Activated CD4-positive, alpha-beta T cell treated with anti-CD3 and anti-CD28 coated beads for 36 hours (primary cell): Measurements from ENCODE around the gene SIK3. TPM values are rescaled to one million over a fixed set of nuclear protein-coding genes. Genes with fewer than 3 reads are reported as not detected.
A peak's percentile ranks its signal among the peaks of the same experiment; 100 is the strongest.

Experiments used
- ATAC-seq: fragments of 200-7000 bp; cut with Tn5 transposase; one replicate; pipeline ENCODE4 v1.10.0; 2021; ENCODE audit warnings: mild to moderate bottlenecking, moderate library complexity
- CTCF ChIA-PET: fragments of 350-600 bp; sonication (Branson Sonifier 250); formaldehyde crosslinking; loops from one replicate; lab custom pipeline; 2021; ENCODE audit warnings: antibody characterized with exemption; lab: Charles Lee
- POLR2A ChIA-PET: fragments of 350-600 bp; sonication (Branson Sonifier 250); formaldehyde crosslinking; loops from one replicate; lab custom pipeline; 2021; ENCODE audit warnings: antibody characterized with exemption, inconsistent platforms; lab: Charles Lee
- DNase-seq: peaks from one replicate; pipeline ENCODE4 v3.0.0-alpha.2; 2020
- H3K27ac Mint-ChIP-seq: one replicate; pipeline ENCODE4 v1.8.0; 2021; ENCODE audit warnings: mixed read lengths
- H3K27me3 Mint-ChIP-seq: one replicate; pipeline ENCODE4 v1.8.0; 2021; ENCODE audit warnings: mixed read lengths
- H3K36me3 Mint-ChIP-seq: one replicate; pipeline ENCODE4 v1.8.0; 2021; ENCODE audit warnings: low read depth, mixed read lengths
- H3K4me1 Mint-ChIP-seq: one replicate; pipeline ENCODE4 v1.8.0; 2021; ENCODE audit warnings: mixed read lengths
- H3K4me3 Mint-ChIP-seq: one replicate; pipeline ENCODE4 v1.8.0; 2021; ENCODE audit warnings: mild to moderate bottlenecking, moderate library complexity, mixed read lengths
- H3K9me3 Mint-ChIP-seq: one replicate; pipeline ENCODE4 v1.8.0; 2021; ENCODE audit warnings: low read depth, mixed read lengths
- intact Hi-C, 2 experiments: fragments of 100-400 bp; cut with DNase I in 1 of 2; cut with micrococcal nuclease in 1 of 2; formaldehyde crosslinking; loops; one replicate each; pipeline versions ENCODE4 v1.14.2 to v1.15.1; 2022 to 2024; cut with DNase I, micrococcal nuclease
- total RNA-seq, 2 experiments: library from RNA; stranded (reverse); gene quantifications; one replicate each; pipeline ENCODE4 v1.2.3, GENCODE V29; 2021

The SIK3 gene
- total RNA-seq, 2 experiments from 2014 or later = 23.6 to 25.3 TPM

DNA sequence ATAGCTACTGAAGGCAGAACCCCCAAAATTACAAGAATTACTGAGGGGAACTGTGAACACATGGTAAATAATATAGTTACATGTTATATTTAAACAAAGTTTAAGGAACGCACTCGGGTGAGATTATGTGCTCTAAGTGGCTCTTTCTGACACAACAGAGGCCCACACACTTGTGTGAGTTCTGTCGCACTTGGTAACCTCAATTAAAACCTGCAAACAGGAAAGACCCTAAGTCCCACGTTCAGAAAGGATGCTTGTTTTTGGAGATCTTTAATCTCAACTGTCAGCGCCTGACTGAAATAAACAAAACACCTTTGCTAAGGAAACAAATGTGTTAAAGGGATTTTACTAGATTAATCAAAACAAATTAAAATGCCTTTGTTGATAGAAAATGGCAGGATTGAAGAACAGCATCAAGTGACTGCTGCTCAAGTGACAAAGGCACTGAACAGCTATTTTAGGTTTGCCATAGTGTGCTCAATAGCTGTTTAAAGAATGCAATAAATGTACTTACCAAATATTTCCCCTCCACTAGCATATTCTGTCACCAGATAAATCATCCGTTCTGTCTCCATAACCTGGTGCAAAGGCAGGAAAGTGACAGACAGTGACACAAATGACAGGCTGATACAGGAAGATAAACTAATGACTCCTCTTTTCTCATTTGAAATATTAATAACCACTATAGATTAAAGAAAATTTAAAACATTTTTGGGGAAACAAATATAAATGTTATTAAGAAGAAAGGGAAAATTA, 144.5 kb downstream of the SIK3 start:
- no peak for DNase-seq
- Mint-ChIP-seq H3K9me3 (no peaks in the 10 kb centered on the region), H3K4me3 (no peak overlapping the region), H3K27me3 (no peaks in the 10 kb centered on the region), H3K27ac (no peak overlapping the region), H3K36me3 (peaks cover 32% of the 10 kb centered on the region), H3K4me1 (peaks cover 41% of the 10 kb centered on the region)
- ChIA-PET POLR2A (interaction anchor here (0.7 kb wide), 2 partner anchors 42 to 97 kb away, joined by 3 read pairs; no protein-coding TSS in a partner anchor), CTCF (no interaction called here)
- ATAC-seq = peak; percentile 33
- intact Hi-C loops = loop anchor here in 1 of 2 experiments (2.0 kb wide), 1 partner anchor 79 kb away; no protein-coding TSS in a partner anchor

DNA sequence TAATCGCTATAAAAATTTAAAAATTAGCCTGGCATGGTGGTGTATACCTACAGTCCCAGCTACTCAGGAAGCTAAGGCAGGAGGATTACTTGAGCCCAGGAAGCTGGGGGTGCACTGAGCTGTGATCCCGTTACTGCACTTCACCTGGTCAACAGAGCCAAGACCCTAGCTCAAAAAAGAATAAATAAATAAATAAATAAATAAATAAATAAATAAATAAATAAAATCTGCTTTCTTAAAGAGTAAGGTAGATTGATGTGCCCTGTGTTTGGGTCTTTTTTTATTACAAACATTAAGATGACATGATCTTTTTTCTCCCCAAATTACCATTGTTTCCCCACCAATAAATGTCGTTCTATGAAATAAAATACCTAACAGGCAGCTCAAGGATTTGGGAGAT, 146.5 kb downstream of the SIK3 start:
- Mint-ChIP-seq H3K36me3 (peaks cover 35% of the 10 kb centered on the region), H3K27me3 (no peaks in the 10 kb centered on the region), H3K27ac (no peak overlapping the region), H3K4me3 (no peak overlapping the region), H3K4me1 (peaks cover 34% of the 10 kb centered on the region), H3K9me3 (no peaks in the 10 kb centered on the region)
- ATAC-seq = no peak
- no peak for DNase-seq
- POLR2A ChIA-PET = no interaction called here
- CTCF ChIA-PET = no interaction called here
- intact Hi-C loops = no loop called here

DNA sequence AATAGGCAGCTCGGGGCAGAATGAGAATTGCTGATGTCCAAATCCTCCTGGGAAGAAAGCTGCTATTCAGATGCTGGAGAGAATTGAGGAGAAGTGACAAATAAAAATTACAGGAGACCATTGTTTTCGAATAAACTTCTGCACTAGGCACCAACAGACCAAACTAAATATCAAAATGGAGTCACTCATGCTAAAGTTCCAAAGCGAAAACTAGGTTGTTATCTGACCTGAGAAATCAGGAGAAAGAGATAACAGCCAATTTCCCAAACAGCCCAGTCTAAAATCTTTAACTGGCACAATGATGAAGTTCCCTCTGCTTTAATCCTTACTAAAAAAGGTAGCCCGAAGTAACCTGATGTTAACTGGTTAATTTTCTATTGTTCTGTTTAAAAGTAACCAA, 148.0 kb downstream of the SIK3 start:
- H3K4me1 Mint-ChIP-seq = peaks cover 27% of the 10 kb centered on the region
- ChIA-PET POLR2A (no interaction called here), CTCF (interaction anchor here (0.7 to 3.1 kb wide), 6 partner anchors 8 to 153 kb away, joined by 3 to 12 read pairs (median 4); no protein-coding TSS in a partner anchor)

DNA sequence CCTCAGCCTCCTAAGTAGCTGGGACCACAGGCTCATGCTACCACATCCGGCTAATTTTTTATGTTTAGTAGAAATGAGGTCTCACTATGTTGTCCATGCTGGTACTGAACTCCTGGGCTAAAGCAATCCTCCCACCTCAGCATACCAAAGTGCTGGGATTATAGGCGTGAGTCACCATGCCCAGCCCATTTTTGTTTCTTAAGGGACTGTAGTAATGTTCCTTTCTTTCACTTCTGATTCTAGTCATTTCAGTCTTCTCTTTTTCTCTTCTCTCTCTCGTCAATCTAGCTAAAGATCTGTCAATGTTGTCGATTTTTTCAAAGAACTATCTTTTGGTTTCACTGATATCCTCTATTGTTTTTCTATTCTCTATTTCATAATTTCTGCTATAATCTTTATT, 149.8 kb downstream of the SIK3 start:
- Mint-ChIP-seq H3K27ac (no peak overlapping the region), H3K27me3 (no peaks in the 10 kb centered on the region), H3K4me3 (no peak overlapping the region), H3K36me3 (peaks cover 35% of the 10 kb centered on the region), H3K4me1 (peaks cover 24% of the 10 kb centered on the region), H3K9me3 (no peaks in the 10 kb centered on the region)
- ChIA-PET CTCF (interaction anchor here (0.7 to 3.1 kb wide), 6 partner anchors 12 to 68 kb away, joined by 3 to 12 read pairs (median 4); no protein-coding TSS in a partner anchor), POLR2A (interaction anchor here (0.7 to 0.9 kb wide), 2 partner anchors 14 to 22 kb away, joined by 3 read pairs; no protein-coding TSS in a partner anchor)
- ATAC-seq (peak; percentile 90), DNase-seq (peak; percentile 61)
- intact Hi-C loops = loop anchor here (1.0 to 2.0 kb wide), 3 partner anchors 38 to 115 kb away; no protein-coding TSS in a partner anchor

More for the DNA sequence above, 148.0 kb downstream of the SIK3 start:
- intact Hi-C loops = no loop called here
- ATAC-seq (no peak), DNase-seq (no peak)
- Mint-ChIP-seq H3K9me3 (no peaks in the 10 kb centered on the region), H3K27me3 (no peaks in the 10 kb centered on the region), H3K4me3 (no peak overlapping the region), H3K36me3 (peaks cover 35% of the 10 kb centered on the region), H3K27ac (no peak overlapping the region)

DNA sequence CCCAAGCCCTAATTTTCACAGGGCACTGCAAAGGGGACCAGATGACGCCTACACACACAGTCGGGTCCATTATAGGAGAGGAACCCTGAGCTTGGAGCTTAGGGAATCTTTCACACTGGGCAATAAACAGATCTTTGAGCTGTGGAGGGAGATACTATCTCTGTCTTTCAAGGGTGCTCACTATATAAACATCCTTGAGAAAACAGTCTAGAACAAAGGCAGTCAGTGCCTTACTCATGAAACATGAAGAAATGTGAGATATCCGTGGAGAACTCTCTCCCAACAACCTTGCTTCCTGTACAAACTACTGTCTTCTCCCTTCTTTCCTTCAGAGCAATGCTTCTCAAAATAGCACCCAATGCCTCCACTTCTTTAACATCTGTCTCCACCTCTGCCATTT, 151.8 kb downstream of the SIK3 start:
- Mint-ChIP-seq H3K36me3 (peaks cover 32% of the 10 kb centered on the region), H3K27ac (no peak overlapping the region), H3K9me3 (no peaks in the 10 kb centered on the region), H3K4me1 (peaks cover 27% of the 10 kb centered on the region), H3K27me3 (no peaks in the 10 kb centered on the region), H3K4me3 (no peak overlapping the region)
- intact Hi-C loops = no loop called here
- no peak for ATAC-seq
- DNase-seq = no peak
- POLR2A ChIA-PET = no interaction called here
- CTCF ChIA-PET = interaction anchor here (0.9 kb wide), 1 partner anchor 12 kb away, joined by 6 read pairs; no protein-coding TSS in a partner anchor

DNA sequence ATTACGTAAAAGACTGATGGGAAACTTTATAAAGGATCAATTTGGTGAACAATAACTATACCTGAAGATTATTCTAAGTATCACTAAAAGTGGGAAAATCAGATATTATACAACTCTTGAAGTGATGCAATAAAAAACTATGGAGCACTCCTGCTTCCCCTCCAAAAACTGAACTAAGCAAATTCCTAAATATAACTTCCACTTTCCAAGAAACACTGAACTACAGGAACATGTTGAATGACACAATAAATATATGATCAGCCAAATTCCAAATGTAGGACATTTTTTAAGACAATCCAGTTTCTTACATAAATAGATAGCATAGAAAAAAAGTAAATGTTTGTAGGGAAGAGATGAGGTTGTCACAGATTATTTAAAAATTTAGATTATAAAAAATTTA, 158.7 kb downstream of the SIK3 start:
- Mint-ChIP-seq H3K36me3 (peaks cover 17% of the 10 kb centered on the region), H3K9me3 (no peaks in the 10 kb centered on the region), H3K27me3 (no peaks in the 10 kb centered on the region), H3K4me3 (no peak overlapping the region), H3K4me1 (peaks cover 3% of the 10 kb centered on the region), H3K27ac (no peak overlapping the region)
- CTCF ChIA-PET = interaction anchor here (0.6 kb wide), 2 partner anchors 10 to 49 kb away, joined by 3 read pairs; no protein-coding TSS in a partner anchor
- POLR2A ChIA-PET = no interaction called here
- DNase-seq (no peak), ATAC-seq (no peak)
- intact Hi-C loops = no loop called here

DNA sequence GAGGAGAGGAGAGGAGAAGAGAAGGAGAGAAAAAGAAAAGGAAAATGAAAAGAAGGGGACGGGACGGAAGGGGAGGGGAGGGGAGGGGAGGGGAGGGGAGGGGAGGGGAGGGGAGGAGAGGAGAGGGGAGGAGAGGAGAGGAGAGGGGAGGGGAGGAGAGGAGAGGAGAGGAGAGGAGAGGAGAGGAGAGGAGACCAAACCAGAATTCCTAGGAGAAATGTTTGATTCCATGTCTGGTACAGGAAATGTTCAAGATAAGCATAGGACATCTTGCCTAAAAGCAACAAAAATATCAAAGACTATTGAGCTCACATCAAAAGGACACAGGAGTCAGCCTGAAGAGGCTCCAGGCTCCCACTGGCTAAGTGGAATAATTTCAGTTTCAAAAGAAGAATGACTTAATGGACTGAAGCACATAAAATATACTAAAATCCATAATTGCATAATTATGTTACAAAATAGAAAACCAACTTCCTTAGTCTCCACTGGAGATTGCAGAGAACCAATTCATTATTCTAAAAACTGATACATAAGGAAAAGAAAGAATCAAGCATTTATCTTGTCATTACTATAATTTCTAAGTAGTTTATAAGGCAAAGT, 159.7 kb downstream of the SIK3 start:
- intact Hi-C loops = no loop called here
- Mint-ChIP-seq H3K9me3 (peaks cover 8% of the 10 kb centered on the region), H3K4me1 (peaks cover 8% of the 10 kb centered on the region), H3K27me3 (no peaks in the 10 kb centered on the region), H3K27ac (no peak overlapping the region), H3K4me3 (no peak overlapping the region), H3K36me3 (peaks cover 19% of the 10 kb centered on the region)
- CTCF ChIA-PET = no interaction called here
- no peak for DNase-seq
- POLR2A ChIA-PET = no interaction called here
- no peak for ATAC-seq

DNA sequence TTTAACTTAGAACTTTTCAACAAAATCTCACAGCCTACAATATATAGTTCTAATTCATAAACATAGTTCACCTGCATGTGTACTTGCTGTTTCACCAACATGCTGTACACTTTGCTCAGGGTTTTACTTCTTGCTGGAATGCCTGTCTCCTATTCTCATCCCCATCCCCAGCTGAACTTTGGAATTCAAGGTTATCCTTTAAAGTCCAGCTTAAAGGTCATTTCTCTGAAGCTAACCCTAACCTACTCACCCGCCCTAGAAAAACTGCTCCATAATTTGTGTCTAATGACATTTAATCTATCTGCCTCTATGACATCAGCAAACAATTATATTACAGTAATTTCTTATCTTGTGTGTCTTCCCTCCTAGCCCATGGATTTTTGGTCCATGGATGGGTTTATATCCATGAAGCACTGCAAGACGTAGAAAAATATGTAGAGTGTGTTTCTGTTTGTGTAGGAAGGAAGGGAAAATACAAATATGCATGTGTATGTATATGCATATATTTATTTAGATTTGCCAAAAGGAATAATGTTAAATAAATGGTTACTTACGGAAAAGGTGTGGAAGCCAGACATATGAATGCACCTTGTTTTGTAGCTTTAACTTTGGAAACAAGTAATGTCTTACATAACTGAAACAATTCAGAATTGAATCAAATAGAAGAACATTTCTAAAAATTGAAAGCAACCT, 161.3 kb downstream of the SIK3 start:
- POLR2A ChIA-PET = no interaction called here

DNA sequence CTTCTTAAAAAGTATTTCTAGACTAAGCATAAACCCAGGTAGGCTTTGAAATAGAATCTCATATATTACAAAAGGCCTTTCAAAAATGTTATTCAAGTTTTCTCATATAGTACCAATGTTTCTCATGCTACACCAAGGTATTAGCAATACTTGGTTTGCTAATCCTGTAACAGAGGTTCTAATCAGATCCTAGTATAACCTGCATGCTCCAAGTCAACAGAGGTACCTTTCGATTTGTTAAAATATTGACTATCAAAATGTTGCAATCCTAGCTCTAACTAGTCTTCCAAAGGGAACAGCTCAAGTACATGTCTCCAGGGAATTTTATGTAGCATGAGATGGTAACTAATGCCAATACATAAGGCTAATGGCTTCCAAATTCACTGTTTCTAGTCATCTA, 162.7 kb downstream of the SIK3 start:
- H3K27ac Mint-ChIP-seq = no peak overlapping the region
- peaks cover 28% of the 10 kb centered on the region for H3K4me1 Mint-ChIP-seq
- no peaks in the 10 kb centered on the region for H3K27me3 Mint-ChIP-seq
- DNase-seq (no peak), ATAC-seq (no peak)
- H3K4me3 Mint-ChIP-seq = no peak overlapping the region
- ChIA-PET CTCF (interaction anchor here (0.6 kb wide), 1 partner anchor 120 kb away, joined by 3 read pairs; no protein-coding TSS in a partner anchor), POLR2A (no interaction called here)
- peaks cover 9% of the 10 kb centered on the region for H3K9me3 Mint-ChIP-seq
- peaks cover 25% of the 10 kb centered on the region for H3K36me3 Mint-ChIP-seq
- intact Hi-C loops = no loop called here

More for the DNA sequence above, 161.3 kb downstream of the SIK3 start:
- intact Hi-C loops = no loop called here
- no peak overlapping the region for H3K27ac Mint-ChIP-seq
- no peak for ATAC-seq
- H3K4me1 Mint-ChIP-seq = peaks cover 14% of the 10 kb centered on the region
- no peak overlapping the region for H3K4me3 Mint-ChIP-seq
- CTCF ChIA-PET = interaction anchor here (0.9 kb wide), 1 partner anchor 46 kb away, joined by 3 read pairs; no protein-coding TSS in a partner anchor
- H3K36me3 Mint-ChIP-seq = peaks cover 22% of the 10 kb centered on the region
- H3K9me3 Mint-ChIP-seq = peaks cover 9% of the 10 kb centered on the region
- DNase-seq = no peak
- no peaks in the 10 kb centered on the region for H3K27me3 Mint-ChIP-seq

DNA sequence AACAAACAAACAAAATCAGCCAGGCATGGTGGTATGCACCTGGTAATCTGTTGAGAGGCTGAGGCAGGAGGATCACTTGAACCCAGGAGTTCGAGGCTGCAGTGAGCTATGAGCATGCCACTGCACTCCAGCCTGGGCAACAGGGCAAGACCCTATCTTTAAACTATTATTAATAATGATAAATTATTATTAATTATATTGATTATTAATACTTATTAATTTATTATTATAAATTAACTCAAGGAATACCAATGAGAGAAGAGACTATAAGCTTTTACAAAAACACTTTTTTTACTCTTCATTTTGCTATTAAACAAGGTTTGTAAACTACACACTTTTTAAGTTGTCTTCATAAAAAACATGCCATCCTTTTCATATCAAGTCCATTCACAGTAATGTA, 163.1 kb downstream of the SIK3 start:
- ChIA-PET POLR2A (no interaction called here), CTCF (no interaction called here)
- Mint-ChIP-seq H3K27me3 (no peaks in the 10 kb centered on the region), H3K4me3 (no peak overlapping the region), H3K36me3 (peaks cover 25% of the 10 kb centered on the region), H3K4me1 (peaks cover 32% of the 10 kb centered on the region), H3K9me3 (peaks cover 9% of the 10 kb centered on the region), H3K27ac (no peak overlapping the region)
- intact Hi-C loops = no loop called here
- no peak for DNase-seq
- no peak for ATAC-seq

DNA sequence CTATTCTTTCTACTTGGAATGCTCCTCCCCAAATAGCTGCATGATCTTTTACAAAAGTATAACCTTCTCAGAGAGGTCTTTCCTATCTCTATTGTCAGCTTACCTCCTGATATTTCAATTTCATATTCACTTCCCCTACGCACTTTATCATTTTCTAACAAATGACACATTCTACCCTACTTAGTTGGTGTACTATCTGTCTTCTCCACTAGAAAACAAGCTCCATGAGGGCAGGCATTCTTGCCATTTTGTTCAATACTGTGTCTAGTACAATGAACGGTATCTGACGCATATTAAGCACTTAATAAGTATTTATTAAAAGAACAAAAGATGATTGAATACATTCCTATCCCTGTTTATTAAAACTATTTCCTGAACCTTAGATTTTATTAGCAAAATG, 164.3 kb downstream of the SIK3 start:
- intact Hi-C loops = no loop called here
- Mint-ChIP-seq H3K4me1 (peaks cover 44% of the 10 kb centered on the region), H3K9me3 (peaks cover 9% of the 10 kb centered on the region), H3K36me3 (peaks cover 25% of the 10 kb centered on the region), H3K4me3 (no peak overlapping the region), H3K27ac (peak overlapping the region; percentile 44), H3K27me3 (no peaks in the 10 kb centered on the region)
- ChIA-PET POLR2A (interaction anchor here (0.6 kb wide), 1 partner anchor 1923 kb away, joined by 3 read pairs; no protein-coding TSS in a partner anchor), CTCF (interaction anchor here (1.1 to 1.4 kb wide), 2 partner anchors 14 to 25 kb away, joined by 3 to 5 read pairs; no protein-coding TSS in a partner anchor)
- DNase-seq (no peak), ATAC-seq (no peak)
